Ascending aorta (tissue), 2 donors: ENCODE results near the gene NT5C1B. TPM values are rescaled to one million over a fixed set of nuclear protein-coding genes. Genes with fewer than 3 reads are reported as not detected.
"Not testable (repeated sequence)": the region's sequence is repeated elsewhere in the genome, so short reads cannot be mapped to it uniquely, and the experiment has no call there.

Experiments
- DNase-seq, 2 donors: peaks; one replicate each; pipeline ENCODE4 v3.0.0-alpha.2; 2019; ENCODE audit warnings: low spot score in 2 of 2
- H3K27ac ChIP-seq, 2 donors: fragments of 200-600 bp; sonication (generic); one replicate each; pipeline ENCODE4 v1.5.1; 2016 to 2017; ENCODE audit warnings: mild to moderate bottlenecking in 1 of 2
- H3K27me3 ChIP-seq: fragments of 200-600 bp; sonication (generic); one replicate; pipeline ENCODE4 v1.5.1; 2017
- H3K36me3 ChIP-seq, 2 donors: fragments of 200-600 bp; sonication (generic); one replicate each; pipeline ENCODE4 v1.5.1; 2016
- H3K4me1 ChIP-seq, 2 donors: fragments of 200-600 bp; sonication (generic); one replicate each; pipeline ENCODE4 v1.5.1; 2016 to 2017; ENCODE audit warnings: mild to moderate bottlenecking in 1 of 2
- H3K4me3 ChIP-seq, 2 donors: fragments of 200-600 bp; sonication (generic); one replicate each; pipeline ENCODE4 v1.5.1; 2016 to 2017; ENCODE audit warnings: mild to moderate bottlenecking in 1 of 2
- H3K9me3 ChIP-seq, 2 donors: fragments of 200-600 bp; sonication (generic); one replicate each; pipeline ENCODE4 v1.5.1; 2016
- intact Hi-C: fragments of 100-400 bp; cut with DNase I; formaldehyde crosslinking; loops from one replicate; pipeline ENCODE4 v1.15.1; 2023
- total RNA-seq: library from RNA; depleted of rRNA; stranded (reverse); fragments of >200 nt; gene quantifications from one replicate; pipeline ENCODE4 v1.1.0, GENCODE V29; 2016
- TF ChIP-seq, protein P1 (sequence below), 3 experiments: fragments of 200-600 bp in 2 of 3; fragments of 450-650 bp in 1 of 3; sonication (generic) in 2 of 3; IDR thresholded peaks; one replicate each; pipeline ENCODE4 v1.5.1; 2016 to 2019; ENCODE audit warnings: antibody characterized with exemption in 3 of 3, mild to moderate bottlenecking in 1 of 3, moderate library complexity in 1 of 3

Gene NT5C1B
- total RNA-seq = not detected

GRCh38 chr2:18589354-18589753 is at the start of gene NT5C1B:
TSS of gene NT5C1B (minus strand) at chr2:18589569. CDS start at chr2:18589468, 101 bp downstream.
- no peaks in the 10 kb centered on the region for H3K4me1 ChIP-seq
- no peaks in the 10 kb centered on the region for H3K9me3 ChIP-seq
- no peak for DNase-seq
- TF ChIP-seq, protein P1, sequence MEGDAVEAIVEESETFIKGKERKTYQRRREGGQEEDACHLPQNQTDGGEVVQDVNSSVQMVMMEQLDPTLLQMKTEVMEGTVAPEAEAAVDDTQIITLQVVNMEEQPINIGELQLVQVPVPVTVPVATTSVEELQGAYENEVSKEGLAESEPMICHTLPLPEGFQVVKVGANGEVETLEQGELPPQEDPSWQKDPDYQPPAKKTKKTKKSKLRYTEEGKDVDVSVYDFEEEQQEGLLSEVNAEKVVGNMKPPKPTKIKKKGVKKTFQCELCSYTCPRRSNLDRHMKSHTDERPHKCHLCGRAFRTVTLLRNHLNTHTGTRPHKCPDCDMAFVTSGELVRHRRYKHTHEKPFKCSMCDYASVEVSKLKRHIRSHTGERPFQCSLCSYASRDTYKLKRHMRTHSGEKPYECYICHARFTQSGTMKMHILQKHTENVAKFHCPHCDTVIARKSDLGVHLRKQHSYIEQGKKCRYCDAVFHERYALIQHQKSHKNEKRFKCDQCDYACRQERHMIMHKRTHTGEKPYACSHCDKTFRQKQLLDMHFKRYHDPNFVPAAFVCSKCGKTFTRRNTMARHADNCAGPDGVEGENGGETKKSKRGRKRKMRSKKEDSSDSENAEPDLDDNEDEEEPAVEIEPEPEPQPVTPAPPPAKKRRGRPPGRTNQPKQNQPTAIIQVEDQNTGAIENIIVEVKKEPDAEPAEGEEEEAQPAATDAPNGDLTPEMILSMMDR (IDR thresholded peaks at IDR 0.05) = no peak
- H3K27ac ChIP-seq = no peak within 1 kb of the TSS
- intact Hi-C loops = no loop called here
- no peak within 1 kb of the TSS for H3K4me3 ChIP-seq
- H3K27me3 ChIP-seq = no peaks in the 10 kb centered on the region
- H3K36me3 ChIP-seq = no peaks in the 10 kb centered on the region

DNA sequence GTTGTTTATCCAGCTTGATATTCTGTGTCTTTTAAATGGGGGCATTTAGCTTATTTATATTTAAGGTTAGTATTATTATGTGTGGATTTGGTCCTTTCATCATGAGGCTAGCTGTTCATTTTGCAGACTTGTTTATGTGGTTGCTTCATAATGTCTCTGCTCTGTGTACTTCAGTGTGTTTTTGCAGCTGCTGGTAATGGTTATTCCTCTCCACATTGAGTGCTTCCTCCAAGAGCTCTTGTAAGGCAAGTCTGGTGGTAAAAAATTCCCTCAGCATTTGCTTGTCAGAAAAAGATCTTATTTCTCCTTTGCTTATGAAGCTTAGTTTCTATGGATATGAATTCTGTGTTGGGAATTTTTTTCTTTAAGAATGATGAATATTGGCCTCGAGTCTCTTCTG is 47.8 kb upstream of the NT5C1B start:
- TF ChIP-seq, protein P1 (IDR thresholded peaks at IDR 0.05) = no peak
- Histone ChIP-seq H3K27me3 (no peaks in the 10 kb centered on the region), H3K4me1 (no peaks in the 10 kb centered on the region), H3K27ac (no peak overlapping the region), H3K36me3 (no peaks in the 10 kb centered on the region), H3K4me3 (no peak overlapping the region), H3K9me3 (peaks cover 0 to 5% of the 10 kb centered on the region in 2 donors)
- intact Hi-C loops = no loop called here
- no peak for DNase-seq

DNA sequence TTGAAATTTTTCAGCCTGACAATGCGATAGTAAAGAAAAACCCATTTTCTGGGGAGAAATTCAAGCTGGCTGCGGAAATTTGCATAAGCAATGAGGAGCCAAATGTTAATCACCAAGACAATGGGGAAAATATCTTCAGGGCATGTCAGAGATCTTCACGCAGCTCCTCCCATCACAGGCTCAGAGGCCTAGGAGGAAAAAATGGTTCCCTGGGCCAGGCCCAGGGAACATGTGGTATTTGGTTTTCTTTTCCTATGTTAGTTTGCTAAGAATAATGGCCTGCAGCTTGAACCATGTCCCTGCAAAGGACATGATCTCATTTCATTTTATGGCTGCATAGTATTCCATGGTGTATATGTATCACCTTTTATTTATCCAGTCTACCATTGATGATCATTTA is 43.3 kb upstream of the NT5C1B start:
- intact Hi-C loops, H3K36me3 ChIP-seq, H3K4me1 ChIP-seq, H3K4me3 ChIP-seq, DNase-seq, H3K9me3 ChIP-seq, H3K27me3 ChIP-seq, H3K27ac ChIP-seq: not testable (repeated sequence)

DNA sequence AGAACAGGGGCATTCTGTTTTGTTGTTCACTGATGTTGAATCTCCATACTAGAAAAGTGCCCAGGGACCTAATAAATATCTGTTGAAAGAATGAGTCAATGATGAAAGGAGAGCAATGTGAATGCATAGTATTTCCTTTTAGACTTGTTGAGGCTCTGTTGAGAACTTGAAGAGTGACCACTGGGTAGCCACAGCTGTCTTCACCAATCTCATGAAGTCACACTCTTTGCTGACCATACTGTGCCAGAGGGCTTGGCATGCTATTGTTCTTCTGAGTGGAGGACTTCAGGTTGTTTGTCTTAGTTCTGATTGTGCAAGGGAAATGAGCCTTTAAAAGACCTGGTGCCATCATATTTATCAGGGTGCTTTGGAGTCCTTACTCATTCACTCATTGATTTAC is 41.6 kb upstream of the NT5C1B start:
- TF ChIP-seq, protein P1 (IDR thresholded peaks at IDR 0.05) = no peak
- intact Hi-C loops = no loop called here
- peak overlapping the region in 1 of 2 donors; percentile 1 for H3K27ac ChIP-seq
- H3K4me3 ChIP-seq = no peak overlapping the region
- no peaks in the 10 kb centered on the region for H3K36me3 ChIP-seq
- H3K4me1 ChIP-seq = peaks cover 0 to 2% of the 10 kb centered on the region in 2 donors
- no peaks in the 10 kb centered on the region for H3K9me3 ChIP-seq
- no peaks in the 10 kb centered on the region for H3K27me3 ChIP-seq
- DNase-seq = no peak

DNA sequence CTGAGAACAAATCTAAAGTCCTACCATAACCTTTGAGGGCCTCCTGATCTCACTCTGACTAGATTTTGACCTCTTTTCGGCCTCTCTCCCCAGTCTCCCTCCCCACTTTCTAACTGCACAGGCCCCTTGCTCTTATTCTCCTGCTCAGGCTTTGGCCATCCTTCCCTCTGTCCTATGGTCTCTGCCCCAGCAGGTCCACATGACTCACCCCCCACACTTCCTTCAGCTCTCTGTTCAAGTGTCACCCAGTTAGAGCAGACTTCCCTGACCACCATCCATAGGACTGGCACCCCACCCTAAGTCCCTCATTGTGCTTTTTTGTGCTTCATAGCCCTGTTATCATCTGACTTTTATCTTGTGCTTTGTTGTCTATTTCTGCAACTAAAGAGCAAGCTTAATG is 41.2 kb upstream of the NT5C1B start:
- TF ChIP-seq, protein P1 (IDR thresholded peaks at IDR 0.05) = no peak
- Histone ChIP-seq H3K27me3 (no peaks in the 10 kb centered on the region), H3K27ac (peak overlapping the region in 1 of 2 donors; percentile 1), H3K4me3 (no peak overlapping the region), H3K9me3 (no peaks in the 10 kb centered on the region), H3K36me3 (no peaks in the 10 kb centered on the region), H3K4me1 (peaks cover 0 to 2% of the 10 kb centered on the region in 2 donors)
- no peak for DNase-seq
- intact Hi-C loops = no loop called here

GRCh38 chr2:18630101-18630500 is 40.7 kb upstream of the NT5C1B start:
- DNase-seq = no peak
- H3K27me3 ChIP-seq = no peaks in the 10 kb centered on the region
- peaks cover 0 to 2% of the 10 kb centered on the region in 2 donors for H3K4me1 ChIP-seq
- intact Hi-C loops = no loop called here
- H3K27ac ChIP-seq = no peak overlapping the region
- TF ChIP-seq, protein P1 (IDR thresholded peaks at IDR 0.05) = no peak
- H3K36me3 ChIP-seq = no peaks in the 10 kb centered on the region
- H3K9me3 ChIP-seq = no peaks in the 10 kb centered on the region
- H3K4me3 ChIP-seq = no peak overlapping the region
